ENCODE results near the gene CASK. TPM values are rescaled to one million over a fixed set of nuclear protein-coding genes. Genes with fewer than 3 reads are reported as not detected.

The CASK gene
- total and polyA plus RNA-seq, 10 donors = 4.7 to 63.7 (median 42.8) TPM

- DNase-seq = no peak
- H3K27me3 ChIP-seq (replicated peaks in 1 of 7) = peaks cover 0 to 4% (median 0%) of the 10 kb centered on the region in 7 donors
- 64 to 82% (median 77%) methylated on average over 3 of the region's 3 CpGs for WGBS, 5 donors
- H3K36me3 ChIP-seq = no peaks in the 10 kb centered on the region
- H3K27ac ChIP-seq = no peak overlapping the region
- intact Hi-C loops (cut with DNase I; ENCODE audit: low total_unique reads) = no loop called here
- no peak overlapping the region for H3K4me3 ChIP-seq
- peaks cover 0 to 24% (median 15%) of the 10 kb centered on the region in 6 donors for H3K4me1 ChIP-seq
- TF ChIP-seq POLR2AphosphoS5 (IDR thresholded peaks at IDR 0.05) = no peak
- TF ChIP-seq CTCF (IDR thresholded peaks at IDR 0.05 in 8 of 11, conservative IDR thresholded peaks at IDR 0.05 in 3 of 11) = no peak
- H3K9me3 ChIP-seq = no peaks in the 10 kb centered on the region
Measured at GRCh38 chrX:41728125-41728524, 195.2 kb downstream of the CASK start.

GRCh38 chrX:41723826-41724225, 199.5 kb downstream of the CASK start, which contains the start of gene GPR82:
GPR82 (plus strand) TSS chrX:41724181; CDS start chrX:41727027, 2,846 bp downstream.
- Histone ChIP-seq H3K4me3 (no peak within 1 kb of the TSS), H3K27me3 (replicated peaks in 1 of 7) (peaks cover 0 to 7% (median 0%) of the 10 kb centered on the region in 7 donors), H3K4me1 (peaks cover 0 to 58% (median 34%) of the 10 kb centered on the region in 6 donors), H3K27ac (peak within 1 kb of the TSS in 2 of 8 donors; percentile 51 to 52), H3K36me3 (no peaks in the 10 kb centered on the region), H3K9me3 (peaks cover 0 to 13% (median 5%) of the 10 kb centered on the region in 8 donors)
- no peak for DNase-seq
- WGBS, 5 donors = 17 to 37% (median 36%) methylated on average over 2 of the region's 2 CpGs
- intact Hi-C loops (cut with DNase I; ENCODE audit: low total_unique reads) = no loop called here
- TF ChIP-seq POLR2A (IDR thresholded peaks at IDR 0.05) = no peak
- TF ChIP-seq CTCF (IDR thresholded peaks at IDR 0.05 in 8 of 11, conservative IDR thresholded peaks at IDR 0.05 in 3 of 11) = no peak
- TF ChIP-seq POLR2AphosphoS5 (IDR thresholded peaks at IDR 0.05) = no peak

- intact Hi-C loops (cut with DNase I; ENCODE audit: low total_unique reads) = no loop called here
- peaks cover 0 to 22% (median 7%) of the 10 kb centered on the region in 8 donors for H3K9me3 ChIP-seq
- H3K27ac ChIP-seq = peak overlapping the region in 2 of 8 donors; percentile 51 to 52
- 38 to 61% (median 50%) methylated on average over 3 of the region's 3 CpGs for WGBS, 5 donors
- H3K4me1 ChIP-seq = peaks cover 0 to 63% (median 34%) of the 10 kb centered on the region in 6 donors
- DNase-seq = no peak
- H3K27me3 ChIP-seq (replicated peaks in 1 of 7) = peaks cover 0 to 7% (median 0%) of the 10 kb centered on the region in 7 donors
- no peak for TF ChIP-seq CTCF (IDR thresholded peaks at IDR 0.05 in 8 of 11, conservative IDR thresholded peaks at IDR 0.05 in 3 of 11)
- TF ChIP-seq POLR2AphosphoS5 (IDR thresholded peaks at IDR 0.05) = no peak
- no peak for TF ChIP-seq POLR2A (IDR thresholded peaks at IDR 0.05)
- no peaks in the 10 kb centered on the region for H3K36me3 ChIP-seq
- no peak overlapping the region for H3K4me3 ChIP-seq
Measured at GRCh38 chrX:41722816-41723618, 200.3 kb downstream of the CASK start.

- Histone ChIP-seq H3K36me3 (no peaks in the 10 kb centered on the region), H3K4me1 (peaks cover 0 to 63% (median 34%) of the 10 kb centered on the region in 6 donors), H3K4me3 (no peak overlapping the region), H3K27me3 (replicated peaks in 1 of 7) (peaks cover 0 to 7% (median 0%) of the 10 kb centered on the region in 7 donors), H3K9me3 (peaks cover 0 to 30% (median 11%) of the 10 kb centered on the region in 8 donors), H3K27ac (no peak overlapping the region)
- TF ChIP-seq CTCF (IDR thresholded peaks at IDR 0.05 in 8 of 11, conservative IDR thresholded peaks at IDR 0.05 in 3 of 11) = no peak
- TF ChIP-seq POLR2AphosphoS5 (IDR thresholded peaks at IDR 0.05) = no peak
- no peak for TF ChIP-seq POLR2A (IDR thresholded peaks at IDR 0.05)
- DNase-seq = no peak
- intact Hi-C loops (cut with DNase I; ENCODE audit: low total_unique reads) = no loop called here
- WGBS, 5 donors = 82 to 96% (median 84%) methylated on average over 3 of the region's 3 CpGs
Measured at GRCh38 chrX:41722214-41722613, 201.1 kb downstream of the CASK start.
